NOMO-1 treated with dmso at 0.1 percent for 144 hours (cell line): ENCODE data around the gene KLHL41.
"Not testable (repeated sequence)": the region's sequence is repeated elsewhere in the genome, so short reads cannot be mapped to it uniquely, and the experiment has no call there.

Experiments
- DNase-seq: peaks from one replicate; lab custom pipeline; 2025; ENCODE audit not compliant: unreplicated experiment; lab: John Stamatoyannopoulos, UW

Gene KLHL41

DNA sequence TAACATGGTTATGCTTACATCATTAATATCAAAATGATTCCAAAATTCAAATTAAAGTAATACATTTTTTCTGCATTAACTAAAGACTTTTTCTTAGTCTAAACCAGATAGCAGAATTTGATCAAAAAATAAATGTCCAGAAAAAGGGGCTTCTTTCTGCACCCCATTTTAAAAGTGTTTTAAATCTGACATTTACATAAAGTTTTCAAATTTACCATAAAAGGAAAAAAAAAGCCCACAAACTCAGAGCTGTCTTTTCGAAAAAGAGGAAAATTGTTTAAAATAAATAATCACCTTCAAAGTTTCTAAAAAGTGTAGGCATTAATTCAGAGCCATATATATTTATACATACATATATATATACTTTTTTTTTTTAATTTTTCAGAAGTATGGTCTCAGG, 62.7 kb downstream of the KLHL41 start:
- DNase-seq, result no peak

DNA sequence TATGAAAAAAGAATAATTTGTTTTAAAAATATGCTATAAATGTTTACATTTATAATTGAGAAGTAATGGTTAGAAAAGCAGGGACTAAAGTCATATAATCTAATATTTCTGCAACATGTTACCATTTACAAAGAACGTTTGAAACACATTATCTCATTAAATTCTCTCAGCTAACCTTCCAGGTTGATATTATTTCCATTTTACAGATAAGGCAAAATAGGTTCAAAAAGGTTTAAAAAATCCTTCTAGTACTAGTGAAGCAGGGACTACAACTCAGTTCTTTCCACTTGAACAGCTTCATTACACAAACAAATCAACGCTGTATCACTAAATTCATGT, 63.3 kb downstream of the KLHL41 start:
- DNase-seq, result no peak

DNA sequence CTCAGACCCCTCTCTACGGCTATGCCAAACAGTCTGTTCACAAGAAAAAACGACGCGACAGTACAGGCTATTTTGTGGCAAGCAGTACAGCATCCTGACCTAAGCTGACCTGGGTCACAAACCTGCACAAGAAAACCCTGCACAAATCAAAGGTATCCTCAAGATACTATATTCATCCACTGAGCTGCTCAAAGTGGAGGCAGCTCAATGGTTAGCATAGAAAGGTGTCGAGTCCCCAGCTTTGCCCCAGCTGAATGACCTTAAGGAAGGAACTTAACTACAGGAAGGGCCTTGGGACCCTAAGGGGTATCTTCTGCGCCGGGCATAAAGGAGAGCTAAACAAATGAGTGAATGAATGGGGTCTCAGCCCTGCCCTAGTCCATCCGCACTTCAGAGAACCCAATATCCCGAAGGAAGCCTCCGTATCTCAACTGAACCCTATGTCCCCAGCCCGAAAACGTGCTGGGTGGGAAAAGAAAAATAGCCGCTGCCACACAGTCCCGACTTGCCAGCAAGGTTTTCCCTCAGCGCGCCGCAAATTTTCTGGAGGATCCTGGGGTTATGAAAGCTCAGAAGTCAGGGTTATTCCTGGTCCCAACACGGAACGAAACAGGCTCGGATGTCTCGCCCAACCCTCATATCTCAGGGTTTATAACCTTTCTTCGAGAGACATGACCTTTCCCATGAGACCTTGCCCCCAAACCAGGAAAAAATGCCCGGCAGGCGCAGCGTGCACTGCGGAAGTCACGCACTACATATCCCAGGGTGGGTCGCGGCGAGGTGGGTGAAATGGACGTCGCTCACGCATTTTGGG, 63.9 kb downstream of the KLHL41 start, which contains the start of gene FASTKD1:
FASTKD1 (minus strand) TSS at position 706 of the 814 bp plus-strand sequence. CDS start 1,836 bp downstream, outside the sequence.
- DNase-seq, result peak; percentile 92

DNA sequence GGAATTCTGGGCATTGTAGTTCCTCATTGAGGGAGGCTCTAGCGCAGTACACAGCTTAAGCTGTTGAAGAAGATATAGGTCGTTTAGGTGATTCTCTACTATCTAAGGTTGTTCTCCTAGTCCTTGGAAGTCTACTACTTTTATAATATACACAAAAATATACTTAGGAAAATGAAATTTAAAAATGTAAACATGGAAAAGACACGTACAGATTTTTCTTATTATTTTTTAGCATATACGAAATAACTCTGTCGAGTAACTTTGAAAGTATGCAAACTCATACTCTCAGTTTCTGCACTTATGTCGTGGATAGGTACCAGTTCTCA, 64.4 kb downstream of the KLHL41 start:
- no peak for DNase-seq

DNA sequence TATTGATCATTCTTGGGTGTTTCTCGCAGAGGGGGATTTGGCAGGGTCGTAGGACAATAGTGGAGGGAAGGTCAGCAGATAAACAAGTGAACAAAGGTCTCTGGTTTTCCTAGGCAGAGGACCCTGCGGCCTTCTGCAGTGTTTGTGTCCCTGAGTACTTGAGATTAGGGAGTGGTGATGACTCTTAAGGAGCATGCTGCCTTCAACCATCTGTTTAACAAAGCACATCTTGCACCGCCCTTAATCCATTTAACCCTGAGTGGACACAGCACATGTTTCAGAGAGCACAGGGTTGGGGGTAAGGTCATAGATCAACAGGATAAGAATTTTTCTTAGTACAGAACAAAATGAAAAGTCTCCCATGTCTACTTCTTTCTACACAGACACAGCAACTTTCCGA, 65.0 kb downstream of the KLHL41 start:
- not testable (repeated sequence) for DNase-seq

DNA sequence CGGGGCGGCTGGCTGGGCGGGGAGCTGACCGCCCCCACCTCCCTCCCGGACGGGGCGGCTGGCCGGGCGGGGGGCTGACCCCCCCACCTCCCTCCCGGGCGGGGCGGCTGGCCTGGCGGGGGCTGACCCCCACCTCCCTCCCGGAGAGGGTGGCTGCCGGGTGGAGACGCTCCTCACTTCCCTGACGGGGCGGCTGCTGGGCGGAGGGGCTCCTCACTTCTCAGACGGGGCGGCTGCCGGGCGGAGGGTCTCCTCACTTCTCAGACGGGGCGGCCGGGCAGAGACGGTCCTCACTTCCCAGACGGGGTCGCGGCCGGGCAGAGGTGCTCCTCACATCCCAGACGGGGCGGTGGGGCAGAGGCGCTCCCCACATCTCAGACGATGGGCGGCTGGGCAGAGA, 65.8 kb downstream of the KLHL41 start:
- DNase-seq, result not testable (repeated sequence)
